TTC549 (cell line): ENCODE measurements around the gene DLX5.

Experiments
- FAIRE-seq: peaks from 2 replicates; lab custom pipeline; 2012; peaks lifted over from hg19 to GRCh38; lab: Jason Lieb, UNC

The DLX5 gene

GRCh38 chr7:96989859-96990317, 34.7 kb downstream of the DLX5 start:
- FAIRE-seq = no peak

DNA sequence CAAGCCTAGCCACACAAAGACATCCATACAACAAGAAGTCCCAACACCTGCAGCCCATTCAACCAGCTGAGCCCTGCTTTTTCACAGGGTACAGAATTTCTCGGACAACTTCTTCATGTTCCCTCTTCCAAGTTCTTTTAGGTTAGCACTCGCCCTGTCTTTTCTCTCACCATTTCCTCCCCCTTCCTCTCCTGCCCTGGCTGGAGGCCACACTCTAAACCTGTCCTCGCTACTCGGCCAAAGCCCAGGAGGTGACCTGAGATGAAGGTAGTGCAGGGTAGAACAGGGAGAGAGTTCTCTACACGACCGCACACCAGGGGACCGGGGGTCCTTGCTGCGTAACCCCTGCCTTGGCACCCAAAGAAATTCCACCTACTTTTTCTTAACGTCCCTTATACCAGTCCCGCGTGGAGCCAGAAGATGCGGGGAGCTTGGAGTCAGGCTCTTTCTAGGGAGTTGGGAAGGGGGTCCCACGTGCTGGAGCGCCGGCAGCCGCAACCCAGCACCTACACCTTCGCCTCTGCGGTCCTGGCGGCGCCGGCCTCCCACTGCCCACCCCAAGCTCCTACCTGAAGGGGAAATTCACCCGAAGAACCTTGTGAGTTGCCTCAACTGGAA, 35.3 kb downstream of the DLX5 start:
- FAIRE-seq = no peak

DNA sequence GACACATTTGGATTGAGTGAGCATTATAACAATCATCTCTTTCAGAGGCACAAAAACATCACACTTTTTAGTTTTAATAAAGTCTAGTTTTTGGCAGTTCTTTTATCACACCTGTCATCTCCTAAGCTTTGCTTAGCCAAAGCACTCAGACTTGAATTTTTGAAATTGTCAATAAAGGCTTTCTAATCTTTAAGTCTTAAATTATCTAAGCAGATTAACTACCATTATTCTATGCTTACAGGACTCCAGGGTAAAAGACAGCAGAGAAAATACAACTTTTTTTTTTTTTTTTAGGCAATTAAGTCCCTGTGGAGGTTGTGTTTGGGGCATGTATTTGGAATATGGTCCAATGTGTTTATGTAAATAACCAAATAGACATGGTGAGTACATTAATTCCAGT, 36.9 kb downstream of the DLX5 start:
- no peak for FAIRE-seq

- no peak for FAIRE-seq
These were observed 37.7 kb downstream of the DLX5 start for GRCh38 chr7:96986901-96987300.

DNA sequence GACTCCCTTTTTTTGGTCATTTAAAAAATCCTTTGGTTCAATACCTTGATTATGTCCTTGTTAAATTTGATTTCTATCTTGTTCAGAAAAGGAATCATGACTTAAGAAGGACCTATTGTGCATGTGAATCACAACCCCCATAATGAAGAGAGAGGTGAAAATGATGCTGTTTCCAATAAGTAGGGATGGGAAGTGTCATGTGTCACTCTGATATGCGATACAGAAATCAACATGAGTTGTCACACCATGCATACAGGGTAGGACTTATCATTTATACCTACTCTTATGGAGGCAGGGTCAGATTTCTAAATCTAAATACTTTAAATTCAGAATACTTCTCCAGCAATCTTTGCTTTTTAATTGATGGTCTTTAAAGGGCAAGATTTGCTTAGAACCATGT, 38.6 kb downstream of the DLX5 start:
- no peak for FAIRE-seq

- FAIRE-seq = no peak
These were observed 42.0 kb downstream of the DLX5 start for GRCh38 chr7:96982586-96982985.

DNA sequence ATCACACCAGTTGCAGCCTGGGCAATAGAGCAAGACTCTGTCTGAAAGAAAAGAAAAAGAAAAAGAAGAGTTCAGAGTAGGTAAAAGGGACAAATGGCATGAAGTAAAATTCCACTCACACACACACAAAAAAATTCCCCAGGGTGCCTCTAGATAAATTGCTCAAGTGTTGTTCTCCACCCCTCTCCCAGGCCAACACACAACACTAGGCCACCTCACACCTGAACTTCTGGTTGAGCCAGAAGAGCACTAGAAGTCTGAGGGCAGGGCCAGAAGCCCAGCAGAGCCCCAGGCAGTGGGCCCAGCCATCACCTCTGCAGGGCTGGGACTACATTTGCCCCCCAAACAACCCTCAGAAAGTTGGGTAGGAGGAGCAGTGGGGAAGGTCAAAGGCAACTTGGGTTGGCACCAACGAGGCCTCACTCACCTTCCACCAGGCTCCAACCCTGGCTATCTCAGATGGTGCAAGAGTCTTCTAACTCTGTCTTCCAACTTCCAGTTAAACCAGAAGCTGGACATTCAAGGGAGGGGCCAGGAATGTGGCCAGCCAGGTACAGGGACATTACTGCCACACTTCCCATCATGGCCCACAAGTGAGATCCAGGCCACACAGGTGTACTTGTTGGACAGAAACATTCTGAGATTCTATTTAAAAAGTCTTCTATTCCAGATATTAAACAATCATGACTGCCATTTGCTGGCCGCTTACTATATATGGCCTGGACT, 44.9 kb downstream of the DLX5 start:
- no peak for FAIRE-seq

DNA sequence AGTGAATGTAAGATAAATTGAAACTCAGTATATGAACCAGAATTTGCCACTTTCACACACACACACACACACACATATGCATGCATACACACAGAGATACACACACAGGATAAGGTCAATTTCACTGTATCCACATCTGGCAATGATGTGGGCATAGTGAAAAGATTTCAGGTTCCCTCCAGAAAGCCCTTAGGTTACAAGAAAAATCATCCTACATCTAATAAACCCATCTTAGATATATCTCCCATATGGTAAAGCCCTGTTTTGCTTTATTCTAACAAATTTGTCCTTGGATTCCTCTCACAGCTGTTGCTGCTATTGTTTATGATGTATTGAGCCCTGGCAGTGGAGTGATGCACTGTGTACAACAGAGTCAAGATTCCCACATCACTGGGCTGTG, 47.2 kb downstream of the DLX5 start:
- FAIRE-seq = no peak

DNA sequence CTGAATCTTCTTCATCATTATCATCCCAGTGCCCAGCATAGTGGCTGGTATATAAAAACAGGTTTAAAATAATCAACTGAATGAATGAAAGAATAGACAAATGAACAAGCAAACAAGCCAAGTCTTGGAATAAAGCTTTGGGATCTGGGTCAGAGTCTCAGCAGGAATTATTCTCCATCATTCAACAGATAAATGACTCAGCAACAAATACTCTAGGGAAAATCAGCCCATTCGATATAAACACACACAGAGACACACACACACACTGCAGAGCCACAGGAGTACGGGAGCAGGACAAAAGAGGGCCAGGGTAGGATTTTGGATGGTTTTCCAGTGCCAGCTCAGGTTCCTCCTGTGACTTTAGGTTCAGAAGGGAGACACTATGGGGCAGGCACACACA, 48.5 kb downstream of the DLX5 start:
- no peak for FAIRE-seq

DNA sequence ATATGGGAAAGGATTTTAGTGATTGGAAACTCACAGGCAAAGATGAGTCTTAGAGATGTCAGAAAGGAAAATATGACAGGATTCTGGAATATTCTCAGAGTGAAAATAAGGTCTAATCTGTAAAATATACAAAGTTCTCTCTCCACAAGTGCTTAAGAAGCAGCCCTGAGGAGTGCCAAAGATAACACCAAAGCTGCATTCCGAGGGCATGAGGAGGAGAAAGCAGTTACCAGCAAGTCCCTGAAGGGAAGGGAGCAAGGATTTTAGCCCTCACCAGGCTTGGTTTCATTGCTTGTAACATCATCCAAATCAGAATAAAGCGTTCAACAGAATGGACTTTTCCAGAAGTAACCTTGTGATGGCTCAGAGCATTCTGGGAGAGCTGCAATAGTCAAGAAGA, 50.6 kb downstream of the DLX5 start:
- no peak for FAIRE-seq

DNA sequence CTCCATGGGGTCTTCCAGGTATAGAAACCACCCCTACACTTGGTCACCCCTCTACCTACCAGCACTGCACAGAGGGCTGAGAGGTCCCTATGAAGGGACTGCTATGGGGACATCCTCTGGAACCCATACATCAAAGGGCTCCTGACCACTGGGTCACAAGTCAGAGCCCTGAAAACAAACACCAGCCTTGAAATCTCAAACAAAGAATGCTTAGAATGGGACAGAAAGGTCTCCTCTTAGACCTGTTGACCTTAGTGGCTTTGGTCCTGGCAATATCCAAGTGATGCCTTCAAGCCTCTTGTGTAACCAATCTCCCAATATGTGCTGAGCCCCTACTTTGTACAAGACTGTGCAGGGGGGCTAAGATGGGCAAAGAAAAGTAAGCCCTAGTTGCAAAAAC, 53.9 kb downstream of the DLX5 start:
- FAIRE-seq = no peak
